Lung microvascular endothelial cell (primary cell): ENCODE measurements around the gene HMCN2. TPM values are rescaled to one million over a fixed set of nuclear protein-coding genes. Genes with fewer than 3 reads are reported as not detected.
"Not testable (repeated sequence)": the region's sequence is repeated elsewhere in the genome, so short reads cannot be mapped to it uniquely, and the experiment has no call there.

Source experiments
- DNase-seq, 2 donors: peaks; one replicate each; pipeline versions ENCODE4 v3.0.0 to v3.0.0-alpha.2; 2010; ENCODE audit warnings: low read depth in 2 of 2
- total RNA-seq: library from RNA; depleted of rRNA; stranded (reverse); fragments of >200 nt; gene quantifications from 2 replicates; pipeline ENCODE4 v1.2.1, GENCODE V29; 2014

The HMCN2 gene
- total RNA-seq, 1 donor from 2014 or later: under 0.01 TPM

GRCh38 chr9:130328349-130328801 lies 62.8 kb downstream of the HMCN2 start:
- DNase-seq: no peak

GRCh38 chr9:130329061-130329460 lies 63.5 kb downstream of the HMCN2 start:
- no peak for DNase-seq

GRCh38 chr9:130330202-130330862 lies 64.8 kb downstream of the HMCN2 start:
- no peak for DNase-seq

- no peak for DNase-seq
Measured at GRCh38 chr9:130331061-130331460, 65.5 kb downstream of the HMCN2 start.

GRCh38 chr9:130331573-130331972 lies 66.0 kb downstream of the HMCN2 start:
- no peak for DNase-seq

GRCh38 chr9:130332384-130332926 lies 66.9 kb downstream of the HMCN2 start:
- no peak for DNase-seq

GRCh38 chr9:130333041-130333711 lies 67.6 kb downstream of the HMCN2 start:
- no peak for DNase-seq

GRCh38 chr9:130333712-130334062 lies 68.1 kb downstream of the HMCN2 start:
- no peak for DNase-seq

- no peak for DNase-seq
Measured at GRCh38 chr9:130334915-130335314, 69.4 kb downstream of the HMCN2 start.

- no peak for DNase-seq
Measured at GRCh38 chr9:130336027-130336610, 70.6 kb downstream of the HMCN2 start.

GRCh38 chr9:130336885-130337284 lies 71.3 kb downstream of the HMCN2 start:
- DNase-seq: no peak

- no peak for DNase-seq
Measured at GRCh38 chr9:130337318-130337717, 71.8 kb downstream of the HMCN2 start.

- no peak for DNase-seq
Measured at GRCh38 chr9:130337784-130338380, 72.3 kb downstream of the HMCN2 start.

GRCh38 chr9:130338891-130339290 lies 73.3 kb downstream of the HMCN2 start:
- DNase-seq: not testable (repeated sequence)

GRCh38 chr9:130339306-130339705 lies 73.7 kb downstream of the HMCN2 start:
- no peak for DNase-seq

GRCh38 chr9:130340011-130340410 lies 74.5 kb downstream of the HMCN2 start:
- DNase-seq: no peak

- DNase-seq: not testable (repeated sequence)
Measured at GRCh38 chr9:130340557-130340956, 75.0 kb downstream of the HMCN2 start.

- DNase-seq: no peak
Measured at GRCh38 chr9:130341128-130341527, 75.6 kb downstream of the HMCN2 start.

- DNase-seq: no peak
Measured at GRCh38 chr9:130341839-130342713, 76.5 kb downstream of the HMCN2 start.

GRCh38 chr9:130342714-130343085 lies 77.1 kb downstream of the HMCN2 start:
- no peak for DNase-seq

GRCh38 chr9:130343445-130343918 lies 77.9 kb downstream of the HMCN2 start:
- peak in 1 of 2 donors; percentile 19 for DNase-seq
